Chondrocyte (in vitro differentiated cells): ENCODE measurements around the gene STARD3. TPM values are rescaled to one million over a fixed set of nuclear protein-coding genes. Genes with fewer than 3 reads are reported as not detected.

ENCODE experiments used
- DNase-seq: peaks from one replicate; pipeline ENCODE4 v3.0.0; 2021; ENCODE audit warnings: mixed read lengths, low spot score
- H3K27ac Mint-ChIP-seq: one replicate; pipeline ENCODE4 v1.8.0; 2021; ENCODE audit warnings: mild to moderate bottlenecking, moderate library complexity, mixed read lengths; ENCODE audit not compliant: unreplicated experiment
- H3K27me3 Mint-ChIP-seq: 2 replicates; pipeline ENCODE4 v1.8.0; 2021; ENCODE audit warnings: low read depth, mixed read lengths
- H3K36me3 Mint-ChIP-seq: 2 replicates; pipeline ENCODE4 v1.8.0; 2021; ENCODE audit warnings: low read depth, mixed read lengths
- H3K4me1 Mint-ChIP-seq: 2 replicates; pipeline ENCODE4 v1.8.0; 2021; ENCODE audit warnings: low read depth, mild to moderate bottlenecking, mixed read lengths
- H3K4me3 Mint-ChIP-seq: one replicate; pipeline ENCODE4 v1.8.0; 2021; ENCODE audit warnings: mild to moderate bottlenecking, moderate library complexity, mixed read lengths; ENCODE audit not compliant: unreplicated experiment
- H3K9me3 Mint-ChIP-seq: 2 replicates; pipeline ENCODE4 v1.8.0; 2021; ENCODE audit warnings: low read depth, mixed read lengths
- total RNA-seq: library from RNA; stranded (reverse); gene quantifications from 3 replicates; pipeline ENCODE4 v1.2.1, GENCODE V29; 2021
- TF ChIP-seq, protein P1 (sequence below): fragments of 200-600 bp; sonication (generic); IDR thresholded peaks from 2 replicates; pipeline ENCODE4 v1.5.0; 2021; ENCODE audit warnings: antibody characterized with exemption, mild to moderate bottlenecking, moderate library complexity

Gene STARD3
- total RNA-seq, 1 donor from 2014 or later = 42.3 TPM

- no peak for DNase-seq
- H3K9me3 Mint-ChIP-seq = no peaks in the 10 kb centered on the region
- peak overlapping the region; percentile 88 for H3K4me3 Mint-ChIP-seq
- H3K36me3 Mint-ChIP-seq = no peaks in the 10 kb centered on the region
- no peaks in the 10 kb centered on the region for H3K27me3 Mint-ChIP-seq
- H3K4me1 Mint-ChIP-seq = peaks cover 50% of the 10 kb centered on the region
- peak overlapping the region; percentile 12 for H3K27ac Mint-ChIP-seq
- TF ChIP-seq, protein P1, sequence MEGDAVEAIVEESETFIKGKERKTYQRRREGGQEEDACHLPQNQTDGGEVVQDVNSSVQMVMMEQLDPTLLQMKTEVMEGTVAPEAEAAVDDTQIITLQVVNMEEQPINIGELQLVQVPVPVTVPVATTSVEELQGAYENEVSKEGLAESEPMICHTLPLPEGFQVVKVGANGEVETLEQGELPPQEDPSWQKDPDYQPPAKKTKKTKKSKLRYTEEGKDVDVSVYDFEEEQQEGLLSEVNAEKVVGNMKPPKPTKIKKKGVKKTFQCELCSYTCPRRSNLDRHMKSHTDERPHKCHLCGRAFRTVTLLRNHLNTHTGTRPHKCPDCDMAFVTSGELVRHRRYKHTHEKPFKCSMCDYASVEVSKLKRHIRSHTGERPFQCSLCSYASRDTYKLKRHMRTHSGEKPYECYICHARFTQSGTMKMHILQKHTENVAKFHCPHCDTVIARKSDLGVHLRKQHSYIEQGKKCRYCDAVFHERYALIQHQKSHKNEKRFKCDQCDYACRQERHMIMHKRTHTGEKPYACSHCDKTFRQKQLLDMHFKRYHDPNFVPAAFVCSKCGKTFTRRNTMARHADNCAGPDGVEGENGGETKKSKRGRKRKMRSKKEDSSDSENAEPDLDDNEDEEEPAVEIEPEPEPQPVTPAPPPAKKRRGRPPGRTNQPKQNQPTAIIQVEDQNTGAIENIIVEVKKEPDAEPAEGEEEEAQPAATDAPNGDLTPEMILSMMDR = peak; percentile 27
These were observed 63.4 kb downstream of the STARD3 start for GRCh38 chr17:39700148-39700987.

DNA sequence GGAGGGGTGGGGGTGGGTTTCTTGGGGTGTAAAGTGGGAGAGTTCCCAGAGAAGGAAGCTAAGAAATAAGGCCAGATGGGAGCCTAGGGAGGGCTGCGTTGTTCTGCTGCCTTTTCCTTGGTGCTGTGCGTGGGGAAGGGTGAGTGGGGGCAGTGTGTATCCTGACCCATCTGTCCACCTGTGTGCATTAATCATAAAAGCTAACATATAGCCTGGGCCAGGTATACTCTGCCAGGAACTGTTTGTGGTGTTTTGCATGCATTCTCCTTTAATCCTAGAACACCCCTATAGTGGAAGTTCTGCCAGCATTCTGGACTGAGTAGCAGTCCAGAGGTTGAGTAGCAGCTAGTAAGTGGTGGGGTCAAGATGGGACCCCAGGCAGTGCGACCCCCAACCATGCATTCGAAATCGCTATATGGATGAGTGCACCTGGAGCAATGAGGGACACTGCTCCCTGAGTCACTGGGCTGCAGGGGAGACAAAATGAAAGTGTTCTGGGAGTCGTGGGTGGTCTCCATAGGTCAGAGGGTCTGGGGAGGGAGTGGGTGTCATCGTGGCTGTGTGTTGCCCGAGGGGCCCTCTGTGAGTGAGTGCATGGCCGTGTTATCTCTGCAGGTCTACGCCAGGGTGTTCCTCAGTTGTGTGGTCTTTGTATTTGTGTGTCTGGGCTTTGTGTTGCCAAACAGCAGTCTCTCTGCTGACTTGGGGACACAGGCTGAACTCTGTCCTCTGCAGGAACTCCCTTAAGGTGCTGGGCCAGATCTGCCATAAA, 64.3 kb downstream of the STARD3 start:
- Mint-ChIP-seq H3K27me3 (no peaks in the 10 kb centered on the region), H3K4me1 (peaks cover 50% of the 10 kb centered on the region), H3K27ac (no peak overlapping the region), H3K4me3 (peak overlapping the region; percentile 88), H3K36me3 (no peaks in the 10 kb centered on the region), H3K9me3 (no peaks in the 10 kb centered on the region)
- DNase-seq = no peak
- TF ChIP-seq, protein P1 = no peak

DNA sequence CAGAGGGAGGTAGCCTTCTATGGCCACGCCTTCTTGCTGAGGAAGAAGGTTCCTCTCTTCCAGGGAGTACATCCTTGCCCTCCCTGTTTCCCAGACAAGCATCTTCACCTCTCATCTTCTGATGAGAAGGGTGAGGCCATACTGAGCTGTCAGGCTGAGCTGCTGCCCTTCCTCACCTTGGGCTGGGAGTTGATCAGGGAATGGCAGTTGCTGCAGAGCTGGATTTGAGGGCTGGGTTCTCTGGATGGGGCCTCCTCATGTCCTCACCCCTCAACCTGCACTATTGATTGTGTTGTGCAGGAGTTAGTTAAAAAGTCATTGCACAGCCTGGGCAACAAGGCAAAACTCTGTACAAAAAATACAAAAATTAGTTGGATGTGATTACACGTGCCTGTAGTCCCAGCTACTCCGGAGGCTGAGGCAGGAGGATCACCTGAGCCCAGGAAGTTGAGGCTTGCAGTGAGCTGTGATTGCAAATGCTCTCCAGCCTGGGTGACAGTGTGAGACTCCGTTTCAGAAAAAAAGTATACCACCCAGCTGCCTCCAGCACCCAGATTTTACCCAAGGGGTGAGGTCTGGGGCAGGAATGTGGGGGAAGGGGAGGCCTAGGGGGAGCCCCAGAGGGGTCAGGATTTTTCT, 65.0 kb downstream of the STARD3 start:
- H3K27ac Mint-ChIP-seq = no peak overlapping the region
- TF ChIP-seq, protein P1 = no peak
- no peaks in the 10 kb centered on the region for H3K36me3 Mint-ChIP-seq
- peaks cover 50% of the 10 kb centered on the region for H3K4me1 Mint-ChIP-seq
- no peak for DNase-seq
- no peaks in the 10 kb centered on the region for H3K27me3 Mint-ChIP-seq
- peak overlapping the region; percentile 88 for H3K4me3 Mint-ChIP-seq
- no peaks in the 10 kb centered on the region for H3K9me3 Mint-ChIP-seq

DNA sequence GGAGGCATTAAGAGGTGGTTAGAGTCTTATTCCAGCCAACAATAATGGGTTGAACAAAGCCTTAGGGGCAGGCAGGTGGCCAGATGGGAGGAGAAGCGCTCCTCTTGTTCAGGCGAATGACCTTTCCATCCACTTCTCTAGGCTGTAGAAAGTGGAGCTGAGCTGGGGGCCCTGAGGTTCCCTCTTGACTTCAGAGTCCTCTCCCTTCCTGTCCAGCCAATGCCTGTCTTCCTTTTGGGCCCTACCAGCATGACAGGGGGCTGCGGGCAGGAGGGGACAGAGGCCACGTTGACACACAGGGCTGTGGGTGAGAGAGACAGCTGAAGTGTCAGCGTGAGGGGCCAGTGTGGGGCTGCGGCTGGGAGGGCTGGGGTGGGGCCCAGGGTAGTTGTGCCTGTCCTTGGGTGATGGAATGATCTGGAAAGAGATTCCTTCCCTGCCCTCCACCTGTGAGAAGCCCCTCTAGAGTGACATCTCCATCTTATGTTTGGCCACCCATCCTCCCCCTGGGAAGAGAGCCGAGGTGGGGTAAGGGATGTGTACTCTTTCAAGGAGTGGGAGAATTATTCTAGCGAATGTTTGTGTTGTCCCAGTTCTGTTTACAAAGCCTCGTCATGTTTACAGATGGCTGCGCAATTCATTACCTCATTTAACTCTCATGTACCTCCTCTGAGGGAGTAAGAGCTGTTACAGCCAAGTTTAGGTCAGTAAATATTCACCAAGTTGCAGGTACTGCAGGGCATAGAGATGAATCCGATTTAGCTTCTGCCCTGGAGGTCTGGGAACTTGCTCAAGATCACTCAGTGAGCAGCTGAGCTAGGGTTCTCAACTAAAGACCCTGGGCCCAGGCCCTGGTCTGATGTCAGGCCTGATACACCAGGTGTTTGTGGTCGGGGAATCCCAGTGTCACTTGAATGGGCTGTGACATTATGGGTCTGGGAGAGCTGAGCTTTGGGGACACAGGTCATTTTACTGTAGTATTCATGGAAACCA, 66.3 kb downstream of the STARD3 start:
- H3K4me1 Mint-ChIP-seq = peaks cover 50% of the 10 kb centered on the region
- TF ChIP-seq, protein P1 = no peak
- no peaks in the 10 kb centered on the region for H3K9me3 Mint-ChIP-seq
- H3K27me3 Mint-ChIP-seq = no peaks in the 10 kb centered on the region
- no peak overlapping the region for H3K27ac Mint-ChIP-seq
- H3K36me3 Mint-ChIP-seq = peaks cover 4% of the 10 kb centered on the region
- no peak overlapping the region for H3K4me3 Mint-ChIP-seq
- DNase-seq = no peak
